Nucleus accumbens (tissue), 56 donors: ENCODE measurements around the gene GRID1.

Experiments
- DNase-seq, 56 donors: peaks; one replicate each; lab custom pipeline; 2025; lab: John Stamatoyannopoulos, UW

Gene GRID1

GRCh38 chr10:86357676-86358075 is 8.9 kb downstream of the GRID1 start:
- DNase-seq, result no peak

GRCh38 chr10:86357041-86357440 is 9.6 kb downstream of the GRID1 start:
- peak in 30 of 56 donors; percentile 23 to 65 (median 39) for DNase-seq

- no peak for DNase-seq
Measured at GRCh38 chr10:86356296-86356695, 10.3 kb downstream of the GRID1 start.

GRCh38 chr10:86355571-86356038 is 11.0 kb downstream of the GRID1 start:
- peak; percentile 25 to 95 (median 82) for DNase-seq

- DNase-seq, result peak in 4 of 56 donors; percentile 22 to 40 (median 26)
Measured at GRCh38 chr10:86354761-86355540, 11.6 kb downstream of the GRID1 start.

- DNase-seq, result no peak
Measured at GRCh38 chr10:86353506-86354485, 12.8 kb downstream of the GRID1 start.

GRCh38 chr10:86350897-86351296 is 15.7 kb downstream of the GRID1 start:
- no peak for DNase-seq

GRCh38 chr10:86349940-86350630 is 16.5 kb downstream of the GRID1 start:
- no peak for DNase-seq

GRCh38 chr10:86349474-86349873 is 17.1 kb downstream of the GRID1 start:
- DNase-seq, result peak in 2 of 56 donors; percentile 20 to 31

- DNase-seq, result peak in 33 of 56 donors; percentile 18 to 66 (median 37)
Measured at GRCh38 chr10:86348321-86349210, 18.0 kb downstream of the GRID1 start.

- DNase-seq, result no peak
Measured at GRCh38 chr10:86347856-86348255, 18.7 kb downstream of the GRID1 start.

GRCh38 chr10:86346799-86347665 is 19.6 kb downstream of the GRID1 start:
- DNase-seq, result no peak

GRCh38 chr10:86345859-86346798 is 20.5 kb downstream of the GRID1 start:
- DNase-seq, result no peak

GRCh38 chr10:86345296-86345858 is 21.2 kb downstream of the GRID1 start:
- DNase-seq, result no peak

GRCh38 chr10:86344714-86345161 is 21.9 kb downstream of the GRID1 start:
- no peak for DNase-seq

- no peak for DNase-seq
Measured at GRCh38 chr10:86344281-86344680, 22.3 kb downstream of the GRID1 start.

- peak in 13 of 56 donors; percentile 16 to 69 (median 52) for DNase-seq
Measured at GRCh38 chr10:86343761-86344160, 22.8 kb downstream of the GRID1 start.
